Liver (tissue), 9 donors: Measurements from ENCODE around the gene C5orf34. TPM values are rescaled to one million over a fixed set of nuclear protein-coding genes. Genes with fewer than 3 reads are reported as not detected.

ENCODE experiments used
- DNase-seq: peaks from one replicate; pipeline ENCODE4 v3.0.0-alpha.2; 2017; ENCODE audit warnings: low spot score
- H3K27ac ChIP-seq, 2 donors: one replicate each; pipeline ENCODE4 v1.7.0; 2013; ENCODE audit warnings: inconsistent platforms in 2 of 2, low read length in 2 of 2, control low read depth in 1 of 2, low read depth in 1 of 2, mild to moderate bottlenecking in 1 of 2
- H3K27me3 ChIP-seq, 4 donors: one replicate each; pipeline versions ENCODE4 v1.6.1 to v1.7.0; 2013; ENCODE audit warnings: low read length in 3 of 4, inconsistent platforms in 1 of 4, mild to moderate bottlenecking in 1 of 4, moderate library complexity in 1 of 4; ENCODE audit not compliant: control insufficient read depth in 4 of 4, insufficient read depth in 4 of 4
- H3K36me3 ChIP-seq, 4 donors: one replicate each; pipeline versions ENCODE4 v1.6.1 to v1.7.0; 2013; ENCODE audit warnings: low read length in 3 of 4, mild to moderate bottlenecking in 3 of 4, low read depth in 1 of 4, moderate library complexity in 1 of 4; ENCODE audit not compliant: control insufficient read depth in 4 of 4, insufficient read depth in 3 of 4
- H3K4me1 ChIP-seq, 4 donors: one replicate each; pipeline versions ENCODE4 v1.6.1 to v1.7.0; 2013; ENCODE audit warnings: low read length in 3 of 4, mild to moderate bottlenecking in 3 of 4, moderate library complexity in 1 of 4; ENCODE audit not compliant: control insufficient read depth in 4 of 4, insufficient read depth in 4 of 4
- H3K4me3 ChIP-seq, 3 donors: one replicate each; pipeline versions ENCODE4 v1.6.1 to v1.7.0; 2013; ENCODE audit warnings: low read length in 3 of 3, control low read depth in 1 of 3, low read depth in 1 of 3, mild to moderate bottlenecking in 1 of 3
- H3K9ac ChIP-seq, 2 donors: one replicate each; pipeline ENCODE4 v1.7.0; 2013; ENCODE audit warnings: low read length in 2 of 2, mild to moderate bottlenecking in 2 of 2, moderate library complexity in 2 of 2, control low read depth in 1 of 2, low read depth in 1 of 2
- H3K9me3 ChIP-seq, 4 donors: one replicate each; pipeline versions ENCODE4 v1.6.1 to v1.7.0; 2013; ENCODE audit warnings: low read length in 3 of 4; ENCODE audit not compliant: control insufficient read depth in 4 of 4
- CTCF ChIP-seq: fragments of 150-350 bp; IDR thresholded peaks from 2 replicates; pipeline ENCODE4 v1.5.1; 2017; ENCODE audit warnings: improper control_type of control experiment, low read depth, low read length; ENCODE audit not compliant: missing input control
- FOXA1 ChIP-seq: IDR thresholded peaks from 2 replicates; pipeline ENCODE4 v1.6.1; 2016; ENCODE audit warnings: antibody characterized with exemption
- FOXA2 ChIP-seq: IDR thresholded peaks from 2 replicates; pipeline ENCODE4 v1.6.1; 2016; ENCODE audit warnings: antibody characterized with exemption
- GABPA ChIP-seq, 2 donors: IDR thresholded peaks in 1 of 2; conservative IDR thresholded peaks in 1 of 2; 2 replicates each; pipeline ENCODE4 v1.6.1; 2016; ENCODE audit warnings: antibody characterized with exemption in 2 of 2, mild to moderate bottlenecking in 1 of 2, moderate library complexity in 1 of 2
- HNF4A ChIP-seq, 2 donors: conservative IDR thresholded peaks; 2 replicates each; pipeline ENCODE4 v1.6.1; 2016; ENCODE audit warnings: antibody characterized with exemption in 2 of 2, mild to moderate bottlenecking in 2 of 2
- HNF4G ChIP-seq: IDR thresholded peaks from 2 replicates; pipeline ENCODE4 v1.6.1; 2016; ENCODE audit warnings: antibody characterized with exemption
- JUND ChIP-seq, 2 donors: IDR thresholded peaks; 2 replicates each; pipeline ENCODE4 v1.6.1; 2016; ENCODE audit warnings: antibody characterized with exemption in 2 of 2
- MAX ChIP-seq: IDR thresholded peaks from 2 replicates; pipeline ENCODE4 v1.6.1; 2016; ENCODE audit warnings: antibody characterized with exemption
- NR2F2 ChIP-seq: IDR thresholded peaks from 2 replicates; pipeline ENCODE4 v1.6.1; 2016; ENCODE audit warnings: antibody characterized with exemption
- RAD21 ChIP-seq, 2 donors: IDR thresholded peaks; 2 replicates each; pipeline ENCODE4 v1.6.1; 2016; ENCODE audit warnings: antibody characterized with exemption in 2 of 2, mild to moderate bottlenecking in 2 of 2
- RXRA ChIP-seq, 2 donors: IDR thresholded peaks; 2 replicates each; pipeline ENCODE4 v1.6.1; 2017 to 2018; ENCODE audit warnings: antibody characterized with exemption in 2 of 2, mild to moderate bottlenecking in 1 of 2
- SP1 ChIP-seq: IDR thresholded peaks from 2 replicates; pipeline ENCODE4 v1.6.1; 2018; ENCODE audit warnings: antibody characterized with exemption, mild to moderate bottlenecking
- TAF1 ChIP-seq: conservative IDR thresholded peaks from 2 replicates; pipeline ENCODE4 v1.6.1; 2016; ENCODE audit warnings: antibody characterized with exemption, mild to moderate bottlenecking
- YY1 ChIP-seq: IDR thresholded peaks from 2 replicates; pipeline ENCODE4 v1.6.1; 2016; ENCODE audit warnings: antibody characterized with exemption, mild to moderate bottlenecking
- ZBTB33 ChIP-seq: IDR thresholded peaks from 2 replicates; pipeline ENCODE4 v1.6.1; 2016; ENCODE audit warnings: antibody characterized with exemption
- WGBS: extraction: QIAGEN DNeasy Blood & Tissue Kit; methylation state at CpG from one replicate; pipeline ENCODE4 v1.1.7; 2013; 5-methylcytosine and 5-hydroxymethylcytosine counted together
- polyA plus RNA-seq, 2 donors: library from polyadenylated mRNA; stranded (reverse) in 1 of 2; unstranded in 1 of 2; fragments of 200-250 nt in 1 of 2; fragments of >200 nt in 1 of 2; fragmentation: Nextera tagmentation in 1 of 2; extraction: Ambion mirVana in 1 of 2; gene quantifications; one replicate each; pipeline versions ENCODE4 v1.2.1 to v1.2.3, GENCODE V29; 2013 to 2015
- total RNA-seq, 2 donors: library from RNA; depleted of rRNA; stranded (reverse); fragments of >200 nt; gene quantifications; one replicate each; pipeline ENCODE4 v1.2.3, GENCODE V29; 2014
- TF ChIP-seq, protein P1 (sequence below): IDR thresholded peaks from 2 replicates; pipeline ENCODE4 v1.6.1; 2016; ENCODE audit warnings: antibody characterized with exemption
- TF ChIP-seq, protein P2 (sequence below): IDR thresholded peaks from 2 replicates; pipeline ENCODE4 v1.6.1; 2016; ENCODE audit warnings: antibody characterized with exemption, mild to moderate bottlenecking
- donor health status: healthy.
- donor health status: healthy.
- donor health status: healthy.
- donor health status: healthy.
- donor health status: healthy.

The C5orf34 gene
- total and polyA plus RNA-seq, 4 donors = 0.31 to 3.0 (median 0.46) TPM

- H3K27me3 ChIP-seq = no peaks in the 10 kb centered on the region
- DNase-seq = no peak
- TF ChIP-seq FOXA1 (no peak), RXRA (IDR thresholded peaks at IDR 0.05) (no peak), JUND (IDR thresholded peaks at IDR 0.05) (no peak), ZBTB33 (no peak), MAX (no peak), SP1 (no peak), NR2F2 (no peak), TAF1 (no peak), HNF4A (conservative IDR thresholded peaks at IDR 0.05) (no peak)
- TF ChIP-seq, protein P1, sequence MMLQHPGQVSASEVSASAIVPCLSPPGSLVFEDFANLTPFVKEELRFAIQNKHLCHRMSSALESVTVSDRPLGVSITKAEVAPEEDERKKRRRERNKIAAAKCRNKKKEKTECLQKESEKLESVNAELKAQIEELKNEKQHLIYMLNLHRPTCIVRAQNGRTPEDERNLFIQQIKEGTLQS = no peak
- H3K4me1 ChIP-seq = peaks cover 5 to 19% (median 17%) of the 10 kb centered on the region in 4 donors
- no peaks in the 10 kb centered on the region for H3K9me3 ChIP-seq
- peaks cover 0 to 12% (median 7%) of the 10 kb centered on the region in 4 donors for H3K36me3 ChIP-seq
- no peak overlapping the region for H3K27ac ChIP-seq
- 82% methylated on average over 2 of the region's 2 CpGs for WGBS
- no peak overlapping the region for H3K9ac ChIP-seq
- no peak overlapping the region for H3K4me3 ChIP-seq
Measured at GRCh38 chr5:43553381-43553780, 38.4 kb upstream of the C5orf34 start.

GRCh38 chr5:43551731-43552130 is 36.8 kb upstream of the C5orf34 start:
- H3K36me3 ChIP-seq = peaks cover 2 to 21% (median 15%) of the 10 kb centered on the region in 4 donors
- peaks cover 5 to 19% (median 15%) of the 10 kb centered on the region in 4 donors for H3K4me1 ChIP-seq
- WGBS = 77% methylated on average over 2 of the region's 2 CpGs

More at GRCh38 chr5:43551731-43552130, 36.8 kb upstream of the C5orf34 start:
- H3K27me3 ChIP-seq = no peaks in the 10 kb centered on the region
- no peak for DNase-seq
- TF ChIP-seq, protein P1 = no peak
- TF ChIP-seq NR2F2 (no peak), CTCF (no peak), RXRA (IDR thresholded peaks at IDR 0.05) (no peak), HNF4G (no peak), FOXA2 (no peak), HNF4A (conservative IDR thresholded peaks at IDR 0.05) (no peak), YY1 (no peak), ZBTB33 (no peak), FOXA1 (no peak), GABPA (IDR thresholded peaks at IDR 0.05 in 1 of 2, conservative IDR thresholded peaks at IDR 0.05 in 1 of 2) (no peak), RAD21 (IDR thresholded peaks at IDR 0.05) (no peak), JUND (IDR thresholded peaks at IDR 0.05) (no peak), SP1 (no peak), TAF1 (no peak)
- TF ChIP-seq, protein P2, sequence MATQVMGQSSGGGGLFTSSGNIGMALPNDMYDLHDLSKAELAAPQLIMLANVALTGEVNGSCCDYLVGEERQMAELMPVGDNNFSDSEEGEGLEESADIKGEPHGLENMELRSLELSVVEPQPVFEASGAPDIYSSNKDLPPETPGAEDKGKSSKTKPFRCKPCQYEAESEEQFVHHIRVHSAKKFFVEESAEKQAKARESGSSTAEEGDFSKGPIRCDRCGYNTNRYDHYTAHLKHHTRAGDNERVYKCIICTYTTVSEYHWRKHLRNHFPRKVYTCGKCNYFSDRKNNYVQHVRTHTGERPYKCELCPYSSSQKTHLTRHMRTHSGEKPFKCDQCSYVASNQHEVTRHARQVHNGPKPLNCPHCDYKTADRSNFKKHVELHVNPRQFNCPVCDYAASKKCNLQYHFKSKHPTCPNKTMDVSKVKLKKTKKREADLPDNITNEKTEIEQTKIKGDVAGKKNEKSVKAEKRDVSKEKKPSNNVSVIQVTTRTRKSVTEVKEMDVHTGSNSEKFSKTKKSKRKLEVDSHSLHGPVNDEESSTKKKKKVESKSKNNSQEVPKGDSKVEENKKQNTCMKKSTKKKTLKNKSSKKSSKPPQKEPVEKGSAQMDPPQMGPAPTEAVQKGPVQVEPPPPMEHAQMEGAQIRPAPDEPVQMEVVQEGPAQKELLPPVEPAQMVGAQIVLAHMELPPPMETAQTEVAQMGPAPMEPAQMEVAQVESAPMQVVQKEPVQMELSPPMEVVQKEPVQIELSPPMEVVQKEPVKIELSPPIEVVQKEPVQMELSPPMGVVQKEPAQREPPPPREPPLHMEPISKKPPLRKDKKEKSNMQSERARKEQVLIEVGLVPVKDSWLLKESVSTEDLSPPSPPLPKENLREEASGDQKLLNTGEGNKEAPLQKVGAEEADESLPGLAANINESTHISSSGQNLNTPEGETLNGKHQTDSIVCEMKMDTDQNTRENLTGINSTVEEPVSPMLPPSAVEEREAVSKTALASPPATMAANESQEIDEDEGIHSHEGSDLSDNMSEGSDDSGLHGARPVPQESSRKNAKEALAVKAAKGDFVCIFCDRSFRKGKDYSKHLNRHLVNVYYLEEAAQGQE = no peak
- no peak overlapping the region for H3K4me3 ChIP-seq
- no peak overlapping the region for H3K9ac ChIP-seq
- no peak overlapping the region for H3K27ac ChIP-seq
- no peaks in the 10 kb centered on the region for H3K9me3 ChIP-seq
